Activated CD4-positive, alpha-beta memory T cell treated with anti-CD3 and anti-CD28 coated beads for 36 hours (primary cell): ENCODE measurements around the gene SERGEF. TPM values are rescaled to one million over a fixed set of nuclear protein-coding genes. Genes with fewer than 3 reads are reported as not detected.

Source experiments
- CTCF ChIA-PET: fragments of 350-600 bp; sonication (Branson Sonifier 250); formaldehyde crosslinking; loops from one replicate; lab custom pipeline; 2021; ENCODE audit warnings: antibody characterized with exemption, inconsistent platforms; lab: Charles Lee
- POLR2A ChIA-PET: fragments of 350-600 bp; sonication (Branson Sonifier 250); formaldehyde crosslinking; loops from one replicate; lab custom pipeline; 2021; ENCODE audit warnings: antibody characterized with exemption; lab: Charles Lee
- DNase-seq: peaks from one replicate; pipeline ENCODE4 v3.0.0-alpha.2; 2020
- H3K27ac Mint-ChIP-seq: one replicate; pipeline ENCODE4 v1.8.0; 2021; ENCODE audit warnings: mixed read lengths
- H3K27me3 Mint-ChIP-seq: one replicate; pipeline ENCODE4 v1.8.0; 2021; ENCODE audit warnings: mixed read lengths
- H3K36me3 Mint-ChIP-seq: one replicate; pipeline ENCODE4 v1.8.0; 2021; ENCODE audit warnings: mixed read lengths
- H3K4me1 Mint-ChIP-seq: one replicate; pipeline ENCODE4 v1.8.0; 2021; ENCODE audit warnings: low read depth, mixed read lengths
- H3K4me3 Mint-ChIP-seq: one replicate; pipeline ENCODE4 v1.8.0; 2021; ENCODE audit warnings: mild to moderate bottlenecking, mixed read lengths
- H3K9me3 Mint-ChIP-seq: one replicate; pipeline ENCODE4 v1.8.0; 2021; ENCODE audit warnings: mixed read lengths
- intact Hi-C: fragments of 100-400 bp; cut with micrococcal nuclease; formaldehyde crosslinking; loops from one replicate; pipeline ENCODE4 v1.15.1; 2023
- total RNA-seq, 2 experiments: library from RNA; stranded (reverse); gene quantifications; one replicate each; pipeline ENCODE4 v1.2.3, GENCODE V29; 2021

The SERGEF gene
- total RNA-seq, 2 experiments from 2014 or later = 42.7 to 44.2 TPM

GRCh38 chr11:17777086-17777737 is 235.6 kb downstream of the SERGEF start:
- POLR2A ChIA-PET = no interaction called here
- no peaks in the 10 kb centered on the region for H3K4me1 Mint-ChIP-seq
- no peak overlapping the region for H3K27ac Mint-ChIP-seq
- intact Hi-C loops = no loop called here
- no peak for DNase-seq
- CTCF ChIA-PET = no interaction called here
- H3K27me3 Mint-ChIP-seq = no peaks in the 10 kb centered on the region
- H3K36me3 Mint-ChIP-seq = no peaks in the 10 kb centered on the region
- H3K9me3 Mint-ChIP-seq = no peaks in the 10 kb centered on the region
- no peak overlapping the region for H3K4me3 Mint-ChIP-seq

- Mint-ChIP-seq H3K27me3 (no peaks in the 10 kb centered on the region), H3K27ac (no peak overlapping the region), H3K4me1 (no peaks in the 10 kb centered on the region), H3K4me3 (no peak overlapping the region), H3K9me3 (no peaks in the 10 kb centered on the region), H3K36me3 (no peaks in the 10 kb centered on the region)
- ChIA-PET POLR2A (no interaction called here), CTCF (no interaction called here)
- no peak for DNase-seq
- intact Hi-C loops = no loop called here
These were observed 236.5 kb downstream of the SERGEF start for GRCh38 chr11:17776212-17776875.

GRCh38 chr11:17775507-17776211 is 237.2 kb downstream of the SERGEF start:
- ChIA-PET POLR2A (interaction anchor here (0.6 kb wide), 1 partner anchor 1027 kb away, joined by 3 read pairs; no protein-coding TSS in a partner anchor), CTCF (no interaction called here)
- H3K36me3 Mint-ChIP-seq = no peaks in the 10 kb centered on the region
- H3K4me3 Mint-ChIP-seq = no peak overlapping the region
- no peaks in the 10 kb centered on the region for H3K9me3 Mint-ChIP-seq
- no peak for DNase-seq
- no peak overlapping the region for H3K27ac Mint-ChIP-seq
- intact Hi-C loops = no loop called here
- no peaks in the 10 kb centered on the region for H3K4me1 Mint-ChIP-seq
- no peaks in the 10 kb centered on the region for H3K27me3 Mint-ChIP-seq

- POLR2A ChIA-PET = no interaction called here
- DNase-seq = no peak
- Mint-ChIP-seq H3K36me3 (no peaks in the 10 kb centered on the region), H3K4me1 (no peaks in the 10 kb centered on the region), H3K9me3 (no peaks in the 10 kb centered on the region), H3K27me3 (no peaks in the 10 kb centered on the region), H3K27ac (no peak overlapping the region), H3K4me3 (no peak overlapping the region)
- intact Hi-C loops = no loop called here
- CTCF ChIA-PET = no interaction called here
These were observed 237.9 kb downstream of the SERGEF start for GRCh38 chr11:17775035-17775348.

GRCh38 chr11:17774232-17775034 is 238.4 kb downstream of the SERGEF start:
- Mint-ChIP-seq H3K27ac (no peak overlapping the region), H3K4me3 (no peak overlapping the region), H3K9me3 (no peaks in the 10 kb centered on the region), H3K27me3 (no peaks in the 10 kb centered on the region), H3K4me1 (no peaks in the 10 kb centered on the region), H3K36me3 (no peaks in the 10 kb centered on the region)
- intact Hi-C loops = no loop called here
- DNase-seq = no peak
- ChIA-PET CTCF (no interaction called here), POLR2A (no interaction called here)

GRCh38 chr11:17773674-17774073 is 239.2 kb downstream of the SERGEF start:
- Mint-ChIP-seq H3K9me3 (no peaks in the 10 kb centered on the region), H3K27ac (no peak overlapping the region)
- POLR2A ChIA-PET = no interaction called here

GRCh38 chr11:17772704-17773600 is 239.9 kb downstream of the SERGEF start:
- Mint-ChIP-seq H3K27ac (no peak overlapping the region), H3K9me3 (no peaks in the 10 kb centered on the region), H3K4me3 (no peak overlapping the region), H3K27me3 (no peaks in the 10 kb centered on the region), H3K36me3 (no peaks in the 10 kb centered on the region), H3K4me1 (no peaks in the 10 kb centered on the region)
- intact Hi-C loops = no loop called here
- POLR2A ChIA-PET = no interaction called here
- no peak for DNase-seq
- CTCF ChIA-PET = no interaction called here

More at GRCh38 chr11:17773674-17774073, 239.2 kb downstream of the SERGEF start:
- H3K4me1 Mint-ChIP-seq = no peaks in the 10 kb centered on the region
- DNase-seq = no peak
- H3K27me3 Mint-ChIP-seq = no peaks in the 10 kb centered on the region
- intact Hi-C loops = no loop called here
- no peaks in the 10 kb centered on the region for H3K36me3 Mint-ChIP-seq
- no peak overlapping the region for H3K4me3 Mint-ChIP-seq
- CTCF ChIA-PET = no interaction called here

- Mint-ChIP-seq H3K27ac (no peak overlapping the region), H3K36me3 (no peaks in the 10 kb centered on the region), H3K27me3 (no peaks in the 10 kb centered on the region), H3K9me3 (no peaks in the 10 kb centered on the region), H3K4me1 (no peaks in the 10 kb centered on the region), H3K4me3 (no peak overlapping the region)
- intact Hi-C loops = no loop called here
- POLR2A ChIA-PET = no interaction called here
- DNase-seq = no peak
- CTCF ChIA-PET = no interaction called here
These were observed 240.9 kb downstream of the SERGEF start for GRCh38 chr11:17771841-17772401.

GRCh38 chr11:17771415-17771814 is 241.4 kb downstream of the SERGEF start:
- Mint-ChIP-seq H3K4me3 (no peak overlapping the region), H3K27me3 (no peaks in the 10 kb centered on the region), H3K36me3 (no peaks in the 10 kb centered on the region), H3K9me3 (no peaks in the 10 kb centered on the region), H3K27ac (no peak overlapping the region), H3K4me1 (no peaks in the 10 kb centered on the region)
- no peak for DNase-seq
- intact Hi-C loops = no loop called here
- ChIA-PET CTCF (no interaction called here), POLR2A (no interaction called here)

- no peaks in the 10 kb centered on the region for H3K27me3 Mint-ChIP-seq
- no peak overlapping the region for H3K27ac Mint-ChIP-seq
- DNase-seq = no peak
- POLR2A ChIA-PET = no interaction called here
- intact Hi-C loops = no loop called here
- no peaks in the 10 kb centered on the region for H3K9me3 Mint-ChIP-seq
- CTCF ChIA-PET = no interaction called here
- no peaks in the 10 kb centered on the region for H3K4me1 Mint-ChIP-seq
- no peak overlapping the region for H3K4me3 Mint-ChIP-seq
- H3K36me3 Mint-ChIP-seq = no peaks in the 10 kb centered on the region
These were observed 241.9 kb downstream of the SERGEF start for GRCh38 chr11:17770917-17771316.

GRCh38 chr11:17770048-17770652 is 242.7 kb downstream of the SERGEF start:
- Mint-ChIP-seq H3K27ac (no peak overlapping the region), H3K4me3 (no peak overlapping the region), H3K4me1 (no peaks in the 10 kb centered on the region), H3K9me3 (no peaks in the 10 kb centered on the region), H3K27me3 (no peaks in the 10 kb centered on the region), H3K36me3 (no peaks in the 10 kb centered on the region)
- ChIA-PET POLR2A (no interaction called here), CTCF (no interaction called here)
- intact Hi-C loops = no loop called here
- peak; percentile 15 for DNase-seq
